Spleen (tissue), 7 donors: ENCODE measurements around the gene PCSK6.

Experiments used
- CTCF ChIP-seq, 11 experiments: fragments of 200-600 bp in 7 of 11; fragments of 450-650 bp in 4 of 11; sonication (generic) in 4 of 11; IDR thresholded peaks in 8 of 11; conservative IDR thresholded peaks in 3 of 11; 1 replicate in 7 of 11; 2 replicates in 4 of 11; pipeline versions ENCODE4 v1.4.0 to v1.8.0; 2016 to 2021; ENCODE audit warnings: antibody characterized with exemption in 11 of 11, inconsistent platforms in 4 of 11, mild to moderate bottlenecking in 1 of 11
- POLR2A ChIP-seq, 3 donors: fragments of 450-650 bp; IDR thresholded peaks; one replicate each; pipeline ENCODE4 v1.5.1; 2017; ENCODE audit warnings: antibody characterized with exemption in 3 of 3, mild to moderate bottlenecking in 1 of 3
- POLR2AphosphoS5 ChIP-seq, 3 donors: sonication (generic); formaldehyde crosslinking; IDR thresholded peaks; one replicate each; pipeline ENCODE4 v1.5.1; 2017; ENCODE audit warnings: antibody characterized with exemption in 3 of 3
- donor health status: DM: no; HTN: no; CAD: no; lungs with moderate emphysema.
- donor health status: DM: no; HTN: no; CAD: no.
- donor health status: DM: no; HTN: no; CAD: no.

- TF ChIP-seq CTCF (IDR thresholded peaks at IDR 0.05 in 8 of 11, conservative IDR thresholded peaks at IDR 0.05 in 3 of 11) (no peak), POLR2A (IDR thresholded peaks at IDR 0.05) (no peak), POLR2AphosphoS5 (IDR thresholded peaks at IDR 0.05) (no peak)
Observed at GRCh38 chr15:101310161-101310480, 179.4 kb downstream of the PCSK6 start.
